IgD-negative memory B cell (primary cell): Measurements from ENCODE around the gene METTL16. TPM values are rescaled to one million over a fixed set of nuclear protein-coding genes. Genes with fewer than 3 reads are reported as not detected.

Experiments used
- H3K27ac Mint-ChIP-seq, 3 donors: one replicate each; pipeline ENCODE4 v1.8.0; 2020 to 2022; ENCODE audit warnings: mild to moderate bottlenecking in 3 of 3, mixed read lengths in 3 of 3, moderate library complexity in 1 of 3
- H3K27me3 Mint-ChIP-seq: one replicate; pipeline ENCODE4 v1.8.0; 2021; ENCODE audit warnings: mixed read lengths
- H3K36me3 Mint-ChIP-seq: one replicate; pipeline ENCODE4 v1.8.0; 2020; ENCODE audit warnings: mild to moderate bottlenecking, mixed read lengths
- H3K4me1 Mint-ChIP-seq, 3 donors: one replicate each; pipeline ENCODE4 v1.8.0; 2020 to 2022; ENCODE audit warnings: mixed read lengths in 3 of 3, mild to moderate bottlenecking in 1 of 3
- H3K4me3 Mint-ChIP-seq, 4 donors: one replicate each; pipeline ENCODE4 v1.8.0; 2020 to 2022; ENCODE audit warnings: mild to moderate bottlenecking in 4 of 4, mixed read lengths in 4 of 4, moderate library complexity in 3 of 4
- H3K9me3 Mint-ChIP-seq, 3 donors: one replicate each; pipeline ENCODE4 v1.8.0; 2020 to 2021; ENCODE audit warnings: mixed read lengths in 3 of 3, mild to moderate bottlenecking in 1 of 3
- polyA plus RNA-seq: library from polyadenylated mRNA; unstranded; fragments of 300-500 nt; fragmentation: Illumina TruSeq; gene quantifications from one replicate; pipeline ENCODE4 v1.2.3, GENCODE V29; 2021

The METTL16 gene
- polyA plus RNA-seq, 1 donor from 2014 or later: 29.6 TPM

- no peaks in the 10 kb centered on the region for H3K27me3 Mint-ChIP-seq
- peaks cover 2 to 8% (median 8%) of the 10 kb centered on the region in 3 donors for H3K4me1 Mint-ChIP-seq
- H3K4me3 Mint-ChIP-seq: no peak overlapping the region
- H3K9me3 Mint-ChIP-seq: no peaks in the 10 kb centered on the region
- peak overlapping the region; percentile 28 to 69 (median 39) for H3K27ac Mint-ChIP-seq
- peaks cover 3% of the 10 kb centered on the region for H3K36me3 Mint-ChIP-seq
Observed at GRCh38 chr17:2384439-2385127, 127.1 kb downstream of the METTL16 start.

- H3K4me1 Mint-ChIP-seq: peaks cover 2 to 6% (median 6%) of the 10 kb centered on the region in 3 donors
- H3K36me3 Mint-ChIP-seq: peaks cover 3% of the 10 kb centered on the region
- H3K27me3 Mint-ChIP-seq: no peaks in the 10 kb centered on the region
- H3K4me3 Mint-ChIP-seq: peak overlapping the region in 1 of 4 donors; percentile 29
- H3K9me3 Mint-ChIP-seq: no peaks in the 10 kb centered on the region
- H3K27ac Mint-ChIP-seq: peak overlapping the region in 2 of 3 donors; percentile 42 to 64
Observed at GRCh38 chr17:2383628-2384167, 128.0 kb downstream of the METTL16 start.

- H3K9me3 Mint-ChIP-seq: no peaks in the 10 kb centered on the region
- H3K36me3 Mint-ChIP-seq: no peaks in the 10 kb centered on the region
- peak overlapping the region in 1 of 4 donors; percentile 54 for H3K4me3 Mint-ChIP-seq
- H3K27me3 Mint-ChIP-seq: no peaks in the 10 kb centered on the region
- H3K4me1 Mint-ChIP-seq: peaks cover 0 to 2% (median 0%) of the 10 kb centered on the region in 3 donors
- peak overlapping the region in 1 of 3 donors; percentile 45 for H3K27ac Mint-ChIP-seq
Observed at GRCh38 chr17:2380950-2381649, 130.6 kb downstream of the METTL16 start.

GRCh38 chr17:2380226-2380922 lies 131.3 kb downstream of the METTL16 start:
- Mint-ChIP-seq H3K27ac (peak overlapping the region in 1 of 3 donors; percentile 67), H3K36me3 (no peaks in the 10 kb centered on the region), H3K9me3 (no peaks in the 10 kb centered on the region), H3K27me3 (no peaks in the 10 kb centered on the region), H3K4me3 (no peak overlapping the region), H3K4me1 (peaks cover 0 to 2% (median 0%) of the 10 kb centered on the region in 3 donors)

GRCh38 chr17:2379489-2380225 lies 132.0 kb downstream of the METTL16 start:
- Mint-ChIP-seq H3K27ac (peak overlapping the region in 1 of 3 donors; percentile 67), H3K9me3 (no peaks in the 10 kb centered on the region)

GRCh38 chr17:2378905-2379304 lies 132.8 kb downstream of the METTL16 start:
- Mint-ChIP-seq H3K27ac (no peak overlapping the region), H3K9me3 (no peaks in the 10 kb centered on the region), H3K4me3 (no peak overlapping the region)

More at GRCh38 chr17:2379489-2380225, 132.0 kb downstream of the METTL16 start:
- Mint-ChIP-seq H3K4me1 (peaks cover 0 to 2% (median 0%) of the 10 kb centered on the region in 3 donors), H3K27me3 (no peaks in the 10 kb centered on the region), H3K4me3 (no peak overlapping the region), H3K36me3 (no peaks in the 10 kb centered on the region)

GRCh38 chr17:2377659-2378058 lies 134.0 kb downstream of the METTL16 start:
- H3K4me1 Mint-ChIP-seq: peaks cover 0 to 2% (median 0%) of the 10 kb centered on the region in 3 donors
- no peak overlapping the region for H3K4me3 Mint-ChIP-seq
- H3K9me3 Mint-ChIP-seq: no peaks in the 10 kb centered on the region
- no peaks in the 10 kb centered on the region for H3K27me3 Mint-ChIP-seq
- no peak overlapping the region for H3K27ac Mint-ChIP-seq
- H3K36me3 Mint-ChIP-seq: no peaks in the 10 kb centered on the region

More at GRCh38 chr17:2378905-2379304, 132.8 kb downstream of the METTL16 start:
- H3K27me3 Mint-ChIP-seq: no peaks in the 10 kb centered on the region
- H3K4me1 Mint-ChIP-seq: peaks cover 0 to 2% (median 0%) of the 10 kb centered on the region in 3 donors
- no peaks in the 10 kb centered on the region for H3K36me3 Mint-ChIP-seq

GRCh38 chr17:2376107-2376506 lies 135.6 kb downstream of the METTL16 start:
- Mint-ChIP-seq H3K36me3 (no peaks in the 10 kb centered on the region), H3K4me1 (no peaks in the 10 kb centered on the region), H3K4me3 (peak overlapping the region in 1 of 4 donors; percentile 17), H3K9me3 (no peaks in the 10 kb centered on the region), H3K27ac (no peak overlapping the region), H3K27me3 (no peaks in the 10 kb centered on the region)

- H3K36me3 Mint-ChIP-seq: no peaks in the 10 kb centered on the region
- H3K9me3 Mint-ChIP-seq: no peaks in the 10 kb centered on the region
- no peaks in the 10 kb centered on the region for H3K4me1 Mint-ChIP-seq
- no peaks in the 10 kb centered on the region for H3K27me3 Mint-ChIP-seq
- H3K4me3 Mint-ChIP-seq: no peak overlapping the region
- H3K27ac Mint-ChIP-seq: no peak overlapping the region
Observed at GRCh38 chr17:2375406-2375805, 136.3 kb downstream of the METTL16 start.

GRCh38 chr17:2374549-2375285 lies 137.0 kb downstream of the METTL16 start:
- Mint-ChIP-seq H3K36me3 (no peaks in the 10 kb centered on the region), H3K9me3 (no peaks in the 10 kb centered on the region), H3K4me1 (no peaks in the 10 kb centered on the region), H3K27ac (no peak overlapping the region), H3K27me3 (no peaks in the 10 kb centered on the region), H3K4me3 (no peak overlapping the region)

- H3K4me1 Mint-ChIP-seq: no peaks in the 10 kb centered on the region
Observed at GRCh38 chr17:2373179-2373578, 138.5 kb downstream of the METTL16 start.

GRCh38 chr17:2372681-2373080 lies 139.0 kb downstream of the METTL16 start:
- Mint-ChIP-seq H3K27ac (peak overlapping the region in 1 of 3 donors; percentile 84), H3K4me1 (no peaks in the 10 kb centered on the region), H3K9me3 (no peaks in the 10 kb centered on the region), H3K4me3 (no peak overlapping the region), H3K36me3 (no peaks in the 10 kb centered on the region), H3K27me3 (no peaks in the 10 kb centered on the region)

More at GRCh38 chr17:2373179-2373578, 138.5 kb downstream of the METTL16 start:
- H3K4me3 Mint-ChIP-seq: no peak overlapping the region
- no peaks in the 10 kb centered on the region for H3K36me3 Mint-ChIP-seq
- H3K27ac Mint-ChIP-seq: peak overlapping the region in 1 of 3 donors; percentile 84
- H3K27me3 Mint-ChIP-seq: no peaks in the 10 kb centered on the region
- no peaks in the 10 kb centered on the region for H3K9me3 Mint-ChIP-seq

GRCh38 chr17:2372180-2372579 lies 139.5 kb downstream of the METTL16 start:
- H3K27me3 Mint-ChIP-seq: no peaks in the 10 kb centered on the region
- no peaks in the 10 kb centered on the region for H3K9me3 Mint-ChIP-seq
- H3K27ac Mint-ChIP-seq: no peak overlapping the region
- H3K36me3 Mint-ChIP-seq: no peaks in the 10 kb centered on the region
- H3K4me1 Mint-ChIP-seq: no peaks in the 10 kb centered on the region
- no peak overlapping the region for H3K4me3 Mint-ChIP-seq
